Activated T-cell treated with anti-CD3 and anti-CD28 coated beads, Interleukin-2, amount 50 U/mL, for 24 hours (primary cell): ENCODE results near the gene MEGF11.

Source experiments
- DNase-seq: peaks from one replicate; pipeline ENCODE4 v3.0.0-alpha.2; 2020
- H3K27ac Mint-ChIP-seq: 2 replicates; pipeline ENCODE4 v1.8.0; 2020; ENCODE audit warnings: mild to moderate bottlenecking, mixed read lengths
- H3K27me3 Mint-ChIP-seq: 2 replicates; pipeline ENCODE4 v1.8.0; 2020; ENCODE audit warnings: mixed read lengths
- H3K36me3 Mint-ChIP-seq: 2 replicates; pipeline ENCODE4 v1.8.0; 2020; ENCODE audit warnings: low read depth, mixed read lengths
- H3K4me1 Mint-ChIP-seq: 2 replicates; pipeline ENCODE4 v1.8.0; 2020; ENCODE audit warnings: low read depth, mixed read lengths
- H3K4me3 Mint-ChIP-seq: 2 replicates; pipeline ENCODE4 v1.8.0; 2020; ENCODE audit warnings: mild to moderate bottlenecking, moderate library complexity, mixed read lengths
- H3K9me3 Mint-ChIP-seq: 2 replicates; pipeline ENCODE4 v1.8.0; 2020; ENCODE audit warnings: mixed read lengths

Gene MEGF11

GRCh38 chr15:66190746-66191145 lies 62.8 kb downstream of the MEGF11 start:
- Mint-ChIP-seq H3K36me3 (no peaks in the 10 kb centered on the region), H3K27ac (no peak overlapping the region), H3K27me3 (peaks cover 7% of the 10 kb centered on the region), H3K4me1 (no peaks in the 10 kb centered on the region), H3K4me3 (no peak overlapping the region), H3K9me3 (no peaks in the 10 kb centered on the region)
- no peak for DNase-seq

GRCh38 chr15:66189291-66189690 lies 64.3 kb downstream of the MEGF11 start:
- Mint-ChIP-seq H3K4me1 (no peaks in the 10 kb centered on the region), H3K4me3 (no peak overlapping the region), H3K27ac (no peak overlapping the region), H3K36me3 (no peaks in the 10 kb centered on the region), H3K27me3 (peaks cover 20% of the 10 kb centered on the region), H3K9me3 (no peaks in the 10 kb centered on the region)
- DNase-seq, result no peak

- H3K27ac Mint-ChIP-seq, result no peak overlapping the region
- no peak for DNase-seq
- H3K4me1 Mint-ChIP-seq, result no peaks in the 10 kb centered on the region
- H3K4me3 Mint-ChIP-seq, result no peak overlapping the region
- peaks cover 28% of the 10 kb centered on the region for H3K27me3 Mint-ChIP-seq
- H3K9me3 Mint-ChIP-seq, result no peaks in the 10 kb centered on the region
- H3K36me3 Mint-ChIP-seq, result no peaks in the 10 kb centered on the region
Observed at GRCh38 chr15:66188464-66188863, 65.1 kb downstream of the MEGF11 start.

GRCh38 chr15:66187271-66187670 lies 66.3 kb downstream of the MEGF11 start:
- Mint-ChIP-seq H3K4me1 (no peaks in the 10 kb centered on the region), H3K27me3 (peaks cover 33% of the 10 kb centered on the region), H3K36me3 (no peaks in the 10 kb centered on the region), H3K27ac (no peak overlapping the region), H3K9me3 (no peaks in the 10 kb centered on the region), H3K4me3 (no peak overlapping the region)
- DNase-seq, result no peak

- Mint-ChIP-seq H3K4me1 (no peaks in the 10 kb centered on the region), H3K27me3 (peaks cover 31% of the 10 kb centered on the region), H3K9me3 (no peaks in the 10 kb centered on the region), H3K27ac (no peak overlapping the region), H3K4me3 (no peak overlapping the region), H3K36me3 (no peaks in the 10 kb centered on the region)
- DNase-seq, result no peak
Observed at GRCh38 chr15:66186049-66186825, 67.3 kb downstream of the MEGF11 start.

- no peak overlapping the region for H3K4me3 Mint-ChIP-seq
- no peaks in the 10 kb centered on the region for H3K4me1 Mint-ChIP-seq
- no peaks in the 10 kb centered on the region for H3K36me3 Mint-ChIP-seq
- no peaks in the 10 kb centered on the region for H3K9me3 Mint-ChIP-seq
- no peak overlapping the region for H3K27ac Mint-ChIP-seq
- peaks cover 35% of the 10 kb centered on the region for H3K27me3 Mint-ChIP-seq
- DNase-seq, result no peak
Observed at GRCh38 chr15:66184936-66185790, 68.4 kb downstream of the MEGF11 start.

GRCh38 chr15:66184492-66184891 lies 69.1 kb downstream of the MEGF11 start:
- Mint-ChIP-seq H3K27me3 (peaks cover 39% of the 10 kb centered on the region), H3K27ac (no peak overlapping the region), H3K9me3 (no peaks in the 10 kb centered on the region), H3K4me3 (no peak overlapping the region), H3K4me1 (no peaks in the 10 kb centered on the region), H3K36me3 (no peaks in the 10 kb centered on the region)
- DNase-seq, result no peak

- no peaks in the 10 kb centered on the region for H3K9me3 Mint-ChIP-seq
- H3K27me3 Mint-ChIP-seq, result peaks cover 54% of the 10 kb centered on the region
- H3K36me3 Mint-ChIP-seq, result no peaks in the 10 kb centered on the region
- no peak overlapping the region for H3K27ac Mint-ChIP-seq
- no peak overlapping the region for H3K4me3 Mint-ChIP-seq
- no peaks in the 10 kb centered on the region for H3K4me1 Mint-ChIP-seq
- DNase-seq, result no peak
Observed at GRCh38 chr15:66180531-66181097, 72.9 kb downstream of the MEGF11 start.

GRCh38 chr15:66178531-66178910 lies 75.0 kb downstream of the MEGF11 start:
- Mint-ChIP-seq H3K4me1 (no peaks in the 10 kb centered on the region), H3K27ac (no peak overlapping the region), H3K27me3 (peaks cover 34% of the 10 kb centered on the region), H3K9me3 (no peaks in the 10 kb centered on the region), H3K4me3 (no peak overlapping the region), H3K36me3 (no peaks in the 10 kb centered on the region)
- no peak for DNase-seq

GRCh38 chr15:66172324-66172980 lies 81.1 kb downstream of the MEGF11 start:
- H3K9me3 Mint-ChIP-seq, result no peaks in the 10 kb centered on the region
- no peaks in the 10 kb centered on the region for H3K4me1 Mint-ChIP-seq
- H3K27me3 Mint-ChIP-seq, result peaks cover 15% of the 10 kb centered on the region
- DNase-seq, result no peak
- H3K4me3 Mint-ChIP-seq, result no peak overlapping the region
- H3K27ac Mint-ChIP-seq, result no peak overlapping the region
- H3K36me3 Mint-ChIP-seq, result no peaks in the 10 kb centered on the region

- DNase-seq, result no peak
- H3K9me3 Mint-ChIP-seq, result no peaks in the 10 kb centered on the region
- H3K4me1 Mint-ChIP-seq, result no peaks in the 10 kb centered on the region
- H3K4me3 Mint-ChIP-seq, result no peak overlapping the region
- peaks cover 12% of the 10 kb centered on the region for H3K27me3 Mint-ChIP-seq
- no peak overlapping the region for H3K27ac Mint-ChIP-seq
- H3K36me3 Mint-ChIP-seq, result no peaks in the 10 kb centered on the region
Observed at GRCh38 chr15:66171841-66172240, 81.7 kb downstream of the MEGF11 start.

GRCh38 chr15:66170716-66171115 lies 82.8 kb downstream of the MEGF11 start:
- Mint-ChIP-seq H3K27me3 (peaks cover 8% of the 10 kb centered on the region), H3K36me3 (no peaks in the 10 kb centered on the region), H3K27ac (no peak overlapping the region), H3K4me3 (no peak overlapping the region), H3K4me1 (no peaks in the 10 kb centered on the region), H3K9me3 (no peaks in the 10 kb centered on the region)
- DNase-seq, result no peak

- Mint-ChIP-seq H3K36me3 (no peaks in the 10 kb centered on the region), H3K4me3 (no peak overlapping the region), H3K9me3 (no peaks in the 10 kb centered on the region), H3K4me1 (no peaks in the 10 kb centered on the region), H3K27me3 (peaks cover 5% of the 10 kb centered on the region), H3K27ac (no peak overlapping the region)
- no peak for DNase-seq
Observed at GRCh38 chr15:66170042-66170441, 83.5 kb downstream of the MEGF11 start.

GRCh38 chr15:66169625-66170024 lies 83.9 kb downstream of the MEGF11 start:
- H3K9me3 Mint-ChIP-seq, result no peaks in the 10 kb centered on the region
- no peak overlapping the region for H3K27ac Mint-ChIP-seq
- no peaks in the 10 kb centered on the region for H3K4me1 Mint-ChIP-seq
- no peaks in the 10 kb centered on the region for H3K36me3 Mint-ChIP-seq
- peaks cover 5% of the 10 kb centered on the region for H3K27me3 Mint-ChIP-seq
- no peak overlapping the region for H3K4me3 Mint-ChIP-seq
- no peak for DNase-seq
